GM12878 (cell line): ENCODE results near the gene SERBP1. TPM values are rescaled to one million over a fixed set of nuclear protein-coding genes. Genes with fewer than 3 reads are reported as not detected.

Source experiments
- ATAC-seq: fragments of 200-7000 bp; cut with Tn5 transposase; 3 replicates; pipeline ENCODE4 v1.9.1; 2020; ENCODE audit warnings: mild to moderate bottlenecking, moderate library complexity
- Bru-seq: library from RNA; stranded (reverse); fragments of 400-500 nt; gene quantifications from one replicate; lab custom pipeline; 2021; lab: Mats Ljungman, UMichigan
- BruChase-seq, 2 experiments: library from RNA; stranded (reverse); fragments of 400-500 nt; gene quantifications; one replicate each; lab custom pipeline; 2021; lab: Mats Ljungman, UMichigan
- BruUV-seq: library from RNA; stranded (reverse); fragments of 400-500 nt; replicated peaks from 2 replicates; lab custom pipeline; 2021; lab: Mats Ljungman, UMichigan
- CTCF ChIA-PET: fragments of 300-600 bp; sonication (Branson Sonifier 250); formaldehyde crosslinking; extraction: SDS; loops from one replicate; lab custom pipeline; 2021; ENCODE audit warnings: inconsistent platforms; lab: Yijun Ruan, JAX
- POLR2A ChIA-PET: fragments of 350-600 bp; formaldehyde crosslinking; extraction: SDS; loops from one replicate; lab custom pipeline; 2021; ENCODE audit warnings: inconsistent platforms; lab: Charles Lee
- RAD21 ChIA-PET: fragments of 300-600 bp; sonication (Branson Sonifier 250); formaldehyde crosslinking; loops from one replicate; lab custom pipeline; 2023; ENCODE audit warnings: antibody characterized with exemption; ENCODE audit not compliant: unreplicated experiment; lab: Charles Lee
- SMC1A ChIA-PET: fragments of 300-600 bp; sonication (Branson Sonifier 250); formaldehyde crosslinking; loops from one replicate; lab custom pipeline; 2023; ENCODE audit not compliant: unreplicated experiment, uncharacterized antibody; lab: Charles Lee
- DNase-seq: peaks from one replicate; pipeline ENCODE4 v3.0.0-alpha.2; 2011; ENCODE audit warnings: low read depth, low spot score
- FAIRE-seq: peaks from 3 replicates; lab custom pipeline; 2011; peaks lifted over from hg19 to GRCh38; lab: Jason Lieb, UNC
- H2AFZ ChIP-seq: 2 replicates; pipeline ENCODE4 v1.6.0; 2011; ENCODE audit warnings: low read depth, low read length, control low read depth; ENCODE audit not compliant: control insufficient read depth
- H3K27ac ChIP-seq: 2 replicates; pipeline ENCODE4 v1.5.1; 2011; ENCODE audit warnings: control low read depth; ENCODE audit not compliant: control insufficient read depth, insufficient read depth
- H3K27me3 ChIP-seq, 2 experiments: replicated peaks in 1 of 2; 2 replicates each; pipeline versions ENCODE4 v1.6.0 to v1.6.1; 2011; ENCODE audit warnings: low read length in 1 of 2; ENCODE audit not compliant: control insufficient read depth in 2 of 2, insufficient read depth in 2 of 2
- H3K36me3 ChIP-seq, 2 experiments: 2 replicates each; pipeline ENCODE4 v1.5.1; 2011; ENCODE audit warnings: low read length in 1 of 2; ENCODE audit not compliant: control insufficient read depth in 2 of 2, insufficient read depth in 2 of 2
- H3K4me1 ChIP-seq: 2 replicates; pipeline ENCODE4 v1.6.1; 2011; ENCODE audit warnings: mild to moderate bottlenecking, low read length, moderate library complexity, mixed read lengths; ENCODE audit not compliant: control insufficient read depth, insufficient read depth
- H3K4me2 ChIP-seq: 2 replicates; pipeline ENCODE4 v1.6.0; 2011; ENCODE audit warnings: control low read depth; ENCODE audit not compliant: control insufficient read depth, insufficient read depth
- H3K4me3 ChIP-seq: fragments of 200-600 bp; sonication (generic); 2 replicates; pipeline ENCODE4 v1.5.1; 2016
- H3K79me2 ChIP-seq: 2 replicates; pipeline ENCODE4 v1.6.0; 2011; ENCODE audit warnings: low read length; ENCODE audit not compliant: control insufficient read depth, insufficient read depth
- H3K9ac ChIP-seq: 2 replicates; pipeline ENCODE4 v1.8.0; 2011; ENCODE audit warnings: low read length, control low read depth, mixed read lengths; ENCODE audit not compliant: control insufficient read depth, insufficient read depth
- H3K9me3 ChIP-seq: replicated peaks from 3 replicates; pipeline ENCODE4 v1.5.1; 2011; ENCODE audit warnings: mild to moderate bottlenecking, low read length; ENCODE audit not compliant: control insufficient read depth, insufficient read depth
- H4K20me1 ChIP-seq: 2 replicates; pipeline ENCODE4 v1.6.0; 2011; ENCODE audit not compliant: control insufficient read depth, insufficient read depth
- ATF7 ChIP-seq: fragments of 450-650 bp; IDR thresholded peaks from 2 replicates; pipeline ENCODE4 v1.6.1; 2016; ENCODE audit warnings: low read depth, mild to moderate bottlenecking
- CBX5 ChIP-seq: sonication (generic); IDR thresholded peaks from 2 replicates; pipeline ENCODE4 v1.6.1; 2016; ENCODE audit warnings: low read depth, moderate library complexity, mild to moderate bottlenecking, inconsistent platforms
- EGR1 ChIP-seq, 2 experiments: IDR thresholded peaks; 1 replicate in 1 of 2; 2 replicates in 1 of 2; pipeline ENCODE4 v1.6.1; 2011 to 2012; ENCODE audit warnings: low read depth in 2 of 2, low read length in 2 of 2, borderline replicate concordance in 1 of 2, mild to moderate bottlenecking in 1 of 2, moderate library complexity in 1 of 2
- ETV6 ChIP-seq, 2 experiments: fragments of 450-650 bp in 1 of 2; IDR thresholded peaks in 1 of 2; conservative IDR thresholded peaks in 1 of 2; 2 replicates each; pipeline ENCODE4 v1.6.1; 2014; ENCODE audit warnings: antibody characterized with exemption in 1 of 2, borderline replicate concordance in 1 of 2, low read depth in 1 of 2, mild to moderate bottlenecking in 1 of 2, moderate library complexity in 1 of 2
- FOS ChIP-seq: IDR thresholded peaks from 3 replicates; pipeline ENCODE4 v1.6.1; 2011; ENCODE audit warnings: borderline replicate concordance; ENCODE audit not compliant: insufficient read length; ENCODE audit errors: extremely low read depth
- PAX5 ChIP-seq: IDR thresholded peaks from 2 replicates; pipeline ENCODE4 v1.6.1; 2011; ENCODE audit warnings: low read depth, low read length, borderline replicate concordance
- PML ChIP-seq: IDR thresholded peaks from 2 replicates; pipeline ENCODE4 v1.6.1; 2012; ENCODE audit warnings: low read length, inconsistent platforms
- POLR2AphosphoS5 ChIP-seq: IDR thresholded peaks from 2 replicates; pipeline ENCODE4 v1.6.1; 2011; ENCODE audit warnings: mild to moderate bottlenecking, low read length, inconsistent platforms
- YBX1 ChIP-seq: fragments of 450-650 bp; IDR thresholded peaks from 2 replicates; pipeline ENCODE4 v1.6.1; 2016; ENCODE audit warnings: antibody characterized with exemption
- YY1 ChIP-seq: IDR thresholded peaks from 2 replicates; pipeline ENCODE4 v1.6.1; 2011; ENCODE audit warnings: low read depth, mild to moderate bottlenecking, low read length
- ZSCAN29 ChIP-seq: fragments of 450-650 bp; IDR thresholded peaks from 2 replicates; pipeline ENCODE4 v1.6.1; 2017; ENCODE audit warnings: mild to moderate bottlenecking, moderate library complexity
- WGBS: methylation state at CpG from one replicate; pipeline ENCODE4 v1.1.6; 2016; ENCODE audit warnings: low lambda C conversion rate; ENCODE audit not compliant: insufficient replicate concordance, insufficient coverage; ENCODE audit errors: missing lambda C conversion rate; 5-methylcytosine and 5-hydroxymethylcytosine counted together
- in situ Hi-C: fragments of 300-500 bp; cut with MboI; formaldehyde crosslinking; loops from 9 replicates; pipeline ENCODE4 v1.14.3; 2018; ENCODE audit warnings: mixed read lengths
- intact Hi-C: fragments of 100-400 bp; cut with micrococcal nuclease; formaldehyde crosslinking; loops from one replicate; pipeline ENCODE4 v1.14.2; 2022; ENCODE audit not compliant: unreplicated experiment
- long read RNA-seq, 2 experiments: library from polyadenylated mRNA; unstranded; transcript quantifications; one replicate each; pipeline ENCODE4 v2.0.0, GENCODE V29; 2019 to 2020
- polyA minus RNA-seq, 3 experiments: library from RNA; depleted of rRNA, polyadenylated mRNA; stranded (reverse); fragments of >200 nt; gene quantifications; 2 replicates each; pipeline ENCODE4 v1.2.3, GENCODE V29; 2011
- polyA plus RNA-seq, 11 experiments: library from polyadenylated mRNA; depleted of rRNA in 4 of 11; unstranded in 6 of 11; stranded (reverse) in 5 of 11; fragments of >200 nt; fragmentation: Nextera tagmentation in 4 of 11; fragmentation: Illumina TruSeq in 1 of 11; extraction: Ambion mirVana in 4 of 11; extraction: Trizol in 1 of 11; gene quantifications; 1 replicate in 1 of 11; 2 replicates in 10 of 11; pipeline versions ENCODE4 v1.2.1 to v1.2.3, GENCODE V29; 2011 to 2016; ENCODE audit warnings: inconsistent platforms in 2 of 11, missing spikeins in 2 of 11, low read depth in 1 of 11
- total RNA-seq, 4 experiments: library from RNA; depleted of rRNA in 3 of 4; stranded (reverse); fragments of >200 nt in 3 of 4; fragmentation: Illumina TruSeq in 1 of 4; extraction: Trizol in 1 of 4; gene quantifications; 2 replicates each; pipeline versions ENCODE4 v1.2.1 to v1.2.3, GENCODE V29; 2013 to 2021
- TF ChIP-seq, protein P1 (sequence below): IDR thresholded peaks from 2 replicates; pipeline ENCODE4 v1.6.1; 2012; ENCODE audit warnings: low read depth, low read length, improper control_type of control experiment
- TF ChIP-seq, protein P2 (sequence below): fragments of 450-650 bp; IDR thresholded peaks from 2 replicates; pipeline ENCODE4 v1.6.1; 2016; ENCODE audit warnings: mild to moderate bottlenecking
- TF ChIP-seq, protein P3 (sequence below): IDR thresholded peaks from 2 replicates; pipeline ENCODE4 v1.6.1; 2012; ENCODE audit warnings: low read depth, low read length, improper control_type of control experiment

Gene SERBP1
- 200 and 206 TPM in 2 replicates for total RNA-seq (2013; cell fraction: nucleolus; rRNA removed)
- total RNA-seq (2014; rRNA removed) = 334 and 376 TPM in 2 replicates
- 471 and 509 TPM in 2 replicates for total RNA-seq (2014; rRNA removed; fragmentation: Illumina TruSeq; extraction: Trizol)
- total RNA-seq (2021) = 383 and 385 TPM in 2 replicates
- polyA plus RNA-seq (2011; ENCODE audit: low read depth) = 133 TPM
- 416 and 531 TPM in 2 replicates for polyA plus RNA-seq (2011; rRNA removed)
- 172 and 204 TPM in 2 replicates for polyA plus RNA-seq (2011; cell fraction: cytosol; rRNA removed)
- polyA plus RNA-seq (2011; cell fraction: nucleus; rRNA removed) = 107 and 186 TPM in 2 replicates
- polyA plus RNA-seq (2012) = 308 and 325 TPM in 2 replicates
- 414 and 440 TPM in 2 replicates for polyA plus RNA-seq (2014; fragmentation: Illumina TruSeq; extraction: Trizol)
- polyA plus RNA-seq (2014; fragmentation: Nextera tagmentation; extraction: Ambion mirVana) = 100 to 1,000 TPM in 1 of 2 experiments, 10 to 100 TPM in 1; 76.7 to 111 TPM
- 343 and 346 TPM in 2 replicates for polyA plus RNA-seq (2014; rRNA removed)
- polyA plus RNA-seq (2016; fragmentation: Nextera tagmentation; extraction: Ambion mirVana) = 100 to 1,000 TPM; 384 to 389 TPM
- polyA minus RNA-seq (2011; rRNA and poly(A)+ RNA removed) = 117 and 148 TPM in 2 replicates
- polyA minus RNA-seq (2011; cell fraction: cytosol; rRNA and poly(A)+ RNA removed) = 120 and 146 TPM in 2 replicates
- 45.2 and 84.8 TPM in 2 replicates for polyA minus RNA-seq (2011; cell fraction: nucleus; rRNA and poly(A)+ RNA removed)
- Bru-seq, nascent RNA = percentile 99 among the genes with signal in this experiment
- BruChase-seq, experiment 1, labeled RNA remaining after a 6-hour chase = percentile 99 among the genes with signal in this experiment
- BruChase-seq, experiment 2, labeled RNA remaining after a 2-hour chase = percentile 99 among the genes with signal in this experiment
- long read RNA-seq, experiment 1, full-length matches to known transcripts = 314 of 353 reads
- long read RNA-seq, experiment 1, partial matches to known transcripts = 25 of 353 reads
- long read RNA-seq, experiment 1, other reads (novel, unspliced or antisense) = 14 of 353 reads
- long read RNA-seq, experiment 2, full-length matches to known transcripts = 623 of 746 reads
- long read RNA-seq, experiment 2, partial matches to known transcripts = 75 of 746 reads
- long read RNA-seq, experiment 2, other reads (novel, unspliced or antisense) = 48 of 746 reads

DNA sequence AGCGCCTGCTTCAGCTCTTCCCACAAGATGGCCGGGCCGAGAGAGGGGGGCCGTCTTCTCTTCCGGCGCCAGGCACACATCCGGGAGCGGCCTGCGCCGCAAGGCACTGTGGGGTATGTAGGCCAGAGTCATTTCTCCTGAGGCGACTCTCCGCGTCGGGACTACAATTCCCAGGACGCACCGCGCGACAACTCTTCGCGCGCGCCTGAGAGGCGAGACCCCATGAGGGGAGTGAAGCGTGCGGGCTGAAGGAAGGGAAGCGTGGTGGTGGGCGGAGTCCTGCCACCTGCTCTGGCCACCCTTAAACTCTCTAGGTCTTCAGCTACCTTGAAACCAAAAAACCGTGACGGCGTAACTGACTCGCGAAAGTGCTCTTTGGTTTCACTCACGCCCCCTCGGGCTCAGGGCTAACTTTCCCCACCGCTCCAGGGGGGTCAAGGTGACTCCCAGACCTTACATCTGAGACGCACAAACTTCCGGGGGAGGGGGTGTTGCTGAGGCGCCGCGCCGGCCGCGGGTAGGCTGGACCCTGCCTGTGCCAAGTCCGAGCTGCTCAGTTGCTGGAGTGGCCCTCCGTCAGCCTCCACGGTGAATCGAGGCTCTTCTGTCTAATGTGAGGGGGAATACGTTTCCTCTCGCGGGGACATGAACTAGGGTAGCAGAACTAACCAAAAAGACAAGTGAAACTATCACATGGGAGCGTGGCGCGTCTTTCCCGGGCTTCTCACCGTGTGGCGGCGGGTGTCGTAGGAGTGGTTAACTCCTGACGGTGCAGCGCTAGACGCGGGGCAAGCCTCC lies at the start of gene SERBP1:
TSS of gene SERBP1 (minus strand) at position 45 of the 798 bp plus-strand sequence. CDS start 102 bp downstream, outside the sequence.
- FAIRE-seq (peak; percentile 82), ATAC-seq (peak; percentile 86)
- RAD21 ChIA-PET = interaction anchor here (0.8 to 1.9 kb wide), 9 partner anchors 13 to 500 kb away, joined by 3 to 7 read pairs (median 4); no protein-coding TSS in a partner anchor
- TF ChIP-seq FOS (no peak), PAX5 (peak; percentile 80), PML (no peak; the same call in 1 of the 2 replicates), YY1 (peak; percentile 96), ETV6 (conservative IDR thresholded peaks at IDR 0.05 in 1 of 2, IDR thresholded peaks at IDR 0.05 in 1 of 2; ENCODE audit: borderline replicate concordance in 1 of 2, low read depth in 1 of 2) (peak in 1 of 2 experiments; percentile 26; a peak in 1 of 4 replicates), EGR1 (IDR thresholded peaks at IDR 0.05; ENCODE audit: borderline replicate concordance in 1 of 2, low read depth in 2 of 2, low read length in 2 of 2) (0 out of 3 replicates have a peak, but pooled peaks of 1 of the 2 experiments have one; percentile 22), YBX1 (no peak), ATF7 (no peak; the same call in 1 of the 2 replicates), POLR2AphosphoS5 (no peak; the same call in 1 of the 2 replicates), CBX5 (peak; percentile 88; the same call in 1 of the 2 replicates), ZSCAN29 (no peak)
- TF ChIP-seq, protein P1, sequence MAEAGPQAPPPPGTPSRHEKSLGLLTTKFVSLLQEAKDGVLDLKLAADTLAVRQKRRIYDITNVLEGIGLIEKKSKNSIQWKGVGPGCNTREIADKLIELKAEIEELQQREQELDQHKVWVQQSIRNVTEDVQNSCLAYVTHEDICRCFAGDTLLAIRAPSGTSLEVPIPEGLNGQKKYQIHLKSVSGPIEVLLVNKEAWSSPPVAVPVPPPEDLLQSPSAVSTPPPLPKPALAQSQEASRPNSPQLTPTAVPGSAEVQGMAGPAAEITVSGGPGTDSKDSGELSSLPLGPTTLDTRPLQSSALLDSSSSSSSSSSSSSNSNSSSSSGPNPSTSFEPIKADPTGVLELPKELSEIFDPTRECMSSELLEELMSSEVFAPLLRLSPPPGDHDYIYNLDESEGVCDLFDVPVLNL = peak; percentile 75
- TF ChIP-seq, protein P2, sequence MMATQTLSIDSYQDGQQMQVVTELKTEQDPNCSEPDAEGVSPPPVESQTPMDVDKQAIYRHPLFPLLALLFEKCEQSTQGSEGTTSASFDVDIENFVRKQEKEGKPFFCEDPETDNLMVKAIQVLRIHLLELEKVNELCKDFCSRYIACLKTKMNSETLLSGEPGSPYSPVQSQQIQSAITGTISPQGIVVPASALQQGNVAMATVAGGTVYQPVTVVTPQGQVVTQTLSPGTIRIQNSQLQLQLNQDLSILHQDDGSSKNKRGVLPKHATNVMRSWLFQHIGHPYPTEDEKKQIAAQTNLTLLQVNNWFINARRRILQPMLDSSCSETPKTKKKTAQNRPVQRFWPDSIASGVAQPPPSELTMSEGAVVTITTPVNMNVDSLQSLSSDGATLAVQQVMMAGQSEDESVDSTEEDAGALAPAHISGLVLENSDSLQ = peak; percentile 50; the same call in 1 of the 2 replicates
- TF ChIP-seq, protein P3, sequence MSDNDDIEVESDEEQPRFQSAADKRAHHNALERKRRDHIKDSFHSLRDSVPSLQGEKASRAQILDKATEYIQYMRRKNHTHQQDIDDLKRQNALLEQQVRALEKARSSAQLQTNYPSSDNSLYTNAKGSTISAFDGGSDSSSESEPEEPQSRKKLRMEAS = peak; percentile 77

More for the DNA sequence above, at the start of gene SERBP1:
- Histone ChIP-seq H3K4me3 (peak within 1 kb of the TSS; percentile 91), H3K79me2 (peaks cover 47% of the 10 kb centered on the region), H3K27me3 (no peaks in the 10 kb centered on the region), H2AFZ (peak within 1 kb of the TSS; percentile 38), H3K36me3 (peaks cover 0 to 3% of the 10 kb centered on the region in 2 experiments; a peak in 2 of 4 replicates), H4K20me1 (0 out of 2 replicates have a peak, but pooled peaks cover 3% of the 10 kb centered on the region), H3K4me2 (peak within 1 kb of the TSS; percentile 82), H3K9me3 (no peaks in the 10 kb centered on the region), H3K4me1 (peaks cover 15% of the 10 kb centered on the region), H3K9ac (peak within 1 kb of the TSS; percentile 93), H3K27ac (peak within 1 kb of the TSS; percentile 96)
- ChIA-PET SMC1A (interaction anchor here (0.6 to 2.2 kb wide), 9 partner anchors 11 to 337 kb away, joined by 3 to 12 read pairs (median 3); no protein-coding TSS in a partner anchor), POLR2A (interaction anchor here (0.8 to 1.5 kb wide), 6 partner anchors 14 to 254 kb away, joined by 3 to 5 read pairs (median 3); no protein-coding TSS in a partner anchor), CTCF (interaction anchor here (0.7 to 5.2 kb wide), 8 partner anchors 11 to 217 kb away, joined by 3 to 38 read pairs (median 4); no protein-coding TSS in a partner anchor)
- DNase-seq = peak; percentile 98
- in situ Hi-C loops = no loop called here
- intact Hi-C loops = loop anchor here (1.0 to 5.0 kb wide), 6 partner anchors 70 to 500 kb away; partner anchors contain the start of gene GADD45A
- WGBS = under 1% methylated on average over 58 of the region's 62 CpGs
- BruUV-seq = TSS peak; percentile 88
